Karpas-422 (cell line): ENCODE data around the gene ZNF284. TPM values are rescaled to one million over a fixed set of nuclear protein-coding genes. Genes with fewer than 3 reads are reported as not detected.

Experiments
- DNase-seq: peaks from one replicate; pipeline ENCODE4 v3.0.0-alpha.2; 2015
- H2AFZ ChIP-seq: fragments of 200-600 bp; sonication (generic); 2 replicates; pipeline ENCODE4 v1.6.1; 2014; ENCODE audit warnings: antibody characterized with exemption, low read length, mixed read lengths
- H3K27ac ChIP-seq: fragments of 200-600 bp; sonication (generic); 2 replicates; pipeline ENCODE4 v1.5.1; 2014; ENCODE audit warnings: mild to moderate bottlenecking, low read length, moderate library complexity
- H3K27me3 ChIP-seq: fragments of 200-600 bp; sonication (generic); 2 replicates; pipeline ENCODE4 v1.6.1; 2014; ENCODE audit warnings: low read length, mixed read lengths
- H3K36me3 ChIP-seq: fragments of 200-600 bp; sonication (generic); 2 replicates; pipeline ENCODE4 v1.6.1; 2014; ENCODE audit warnings: low read length, mixed read lengths; ENCODE audit not compliant: insufficient read depth
- H3K4me1 ChIP-seq: fragments of 200-600 bp; sonication (generic); 2 replicates; pipeline ENCODE4 v1.6.1; 2014; ENCODE audit warnings: mild to moderate bottlenecking, low read length, mixed read lengths
- H3K4me2 ChIP-seq: fragments of 200-600 bp; sonication (generic); 2 replicates; pipeline ENCODE4 v1.6.1; 2014; ENCODE audit warnings: low read length, low read depth, mild to moderate bottlenecking; ENCODE audit not compliant: poor library complexity, severe bottlenecking
- H3K4me3 ChIP-seq: fragments of 200-600 bp; sonication (generic); 2 replicates; pipeline ENCODE4 v1.5.1; 2014; ENCODE audit warnings: mild to moderate bottlenecking, antibody characterized with exemption, low read length, mixed read lengths
- H3K79me2 ChIP-seq: fragments of 200-600 bp; sonication (generic); 2 replicates; pipeline ENCODE4 v1.6.1; 2014; ENCODE audit warnings: mild to moderate bottlenecking, low read length, mixed read lengths
- H3K9ac ChIP-seq: fragments of 200-600 bp; sonication (generic); 2 replicates; pipeline ENCODE4 v1.6.0; 2014; ENCODE audit warnings: low read length
- H3K9me2 ChIP-seq: fragments of 200-600 bp; sonication (generic), shearing (Covaris generic); replicated peaks from 2 replicates; pipeline ENCODE4 v1.6.0; 2014; ENCODE audit warnings: mild to moderate bottlenecking, low read length, moderate library complexity; ENCODE audit not compliant: insufficient read depth
- H3K9me3 ChIP-seq: fragments of 300-700, 200-600 bp; sonication (generic); 2 replicates; pipeline ENCODE4 v1.6.1; 2014; ENCODE audit warnings: low read length, mixed read lengths
- H4K20me1 ChIP-seq: fragments of 200-600 bp; sonication (generic); 2 replicates; pipeline ENCODE4 v1.6.1; 2014; ENCODE audit warnings: mild to moderate bottlenecking, antibody characterized with exemption, low read length, low read depth; ENCODE audit not compliant: insufficient read depth
- total RNA-seq: library from RNA; depleted of rRNA; stranded (reverse); fragments of >200 nt; shearing (Covaris generic); gene quantifications from 2 replicates; pipeline ENCODE4 v1.2.3, GENCODE V29; 2014; ENCODE audit warnings: low replicate concordance

Gene ZNF284
- total RNA-seq, 1 experiment from 2014 or later, result not detected

- Histone ChIP-seq H3K4me2 (no peak within 1 kb of the TSS), H4K20me1 (no peaks in the 10 kb centered on the region), H3K27me3 (no peaks in the 10 kb centered on the region), H3K9me2 (no peaks in the 10 kb centered on the region), H3K79me2 (no peaks in the 10 kb centered on the region), H3K9ac (no peak within 1 kb of the TSS), H3K4me1 (no peaks in the 10 kb centered on the region), H3K9me3 (no peaks in the 10 kb centered on the region), H3K27ac (no peak within 1 kb of the TSS), H2AFZ (no peak within 1 kb of the TSS), H3K4me3 (no peak within 1 kb of the TSS), H3K36me3 (no peaks in the 10 kb centered on the region)
- no peak for DNase-seq
These were observed 20.1 kb upstream of the ZNF284 start, which contains the start of gene ZNF223 for GRCh38 chr19:44051650-44052402. TSS of gene ZNF223 (plus strand) at chr19:44052036. CDS start at chr19:44055177, 3,141 bp downstream.

GRCh38 chr19:44055870-44056269, 16.1 kb upstream of the ZNF284 start:
- no peaks in the 10 kb centered on the region for H3K9me3 ChIP-seq
- no peak overlapping the region for H3K4me2 ChIP-seq
- no peak for DNase-seq
- H3K27ac ChIP-seq, result no peak overlapping the region
- no peak overlapping the region for H3K4me3 ChIP-seq
- H3K4me1 ChIP-seq, result no peaks in the 10 kb centered on the region
- H3K9ac ChIP-seq, result no peak overlapping the region
- no peaks in the 10 kb centered on the region for H3K79me2 ChIP-seq
- H3K27me3 ChIP-seq, result no peaks in the 10 kb centered on the region
- no peaks in the 10 kb centered on the region for H3K9me2 ChIP-seq
- H3K36me3 ChIP-seq, result no peaks in the 10 kb centered on the region
- no peak overlapping the region for H2AFZ ChIP-seq
- H4K20me1 ChIP-seq, result no peaks in the 10 kb centered on the region

DNA sequence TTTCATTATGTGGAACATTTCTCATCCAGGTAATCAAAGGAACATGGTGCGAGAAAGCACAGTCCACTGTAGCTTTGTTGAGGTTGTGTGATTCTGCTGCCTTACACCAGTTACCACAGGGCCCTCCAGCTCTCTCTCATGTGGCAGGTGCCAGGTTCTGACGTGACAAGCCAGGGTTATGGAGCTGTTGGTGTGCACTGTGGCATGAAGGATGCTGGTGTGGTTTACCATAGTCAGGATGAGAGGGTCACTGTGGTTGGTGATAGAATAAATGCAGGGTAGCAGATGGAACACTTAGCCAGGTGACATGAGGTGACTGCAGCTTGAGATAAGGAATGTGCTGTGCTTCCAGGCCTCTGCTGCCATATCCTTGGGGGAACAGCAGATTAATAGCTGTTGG, 12.7 kb upstream of the ZNF284 start:
- no peak for DNase-seq
- H3K79me2 ChIP-seq, result no peaks in the 10 kb centered on the region
- no peaks in the 10 kb centered on the region for H3K27me3 ChIP-seq

GRCh38 chr19:44061038-44061437, 10.9 kb upstream of the ZNF284 start:
- Histone ChIP-seq H3K27me3 (no peaks in the 10 kb centered on the region), H3K4me1 (no peaks in the 10 kb centered on the region), H3K36me3 (no peaks in the 10 kb centered on the region), H3K4me2 (no peak overlapping the region), H3K79me2 (no peaks in the 10 kb centered on the region), H4K20me1 (no peaks in the 10 kb centered on the region), H3K9ac (no peak overlapping the region), H3K9me3 (peaks cover 4% of the 10 kb centered on the region), H2AFZ (no peak overlapping the region), H3K4me3 (no peak overlapping the region), H3K9me2 (no peaks in the 10 kb centered on the region), H3K27ac (no peak overlapping the region)
- DNase-seq, result no peak

More for the DNA sequence above, 12.7 kb upstream of the ZNF284 start:
- Histone ChIP-seq H3K4me1 (no peaks in the 10 kb centered on the region), H3K9me2 (no peaks in the 10 kb centered on the region), H3K4me2 (no peak overlapping the region), H3K9me3 (no peaks in the 10 kb centered on the region), H2AFZ (no peak overlapping the region), H3K27ac (no peak overlapping the region), H4K20me1 (no peaks in the 10 kb centered on the region), H3K4me3 (no peak overlapping the region), H3K36me3 (no peaks in the 10 kb centered on the region), H3K9ac (no peak overlapping the region)

DNA sequence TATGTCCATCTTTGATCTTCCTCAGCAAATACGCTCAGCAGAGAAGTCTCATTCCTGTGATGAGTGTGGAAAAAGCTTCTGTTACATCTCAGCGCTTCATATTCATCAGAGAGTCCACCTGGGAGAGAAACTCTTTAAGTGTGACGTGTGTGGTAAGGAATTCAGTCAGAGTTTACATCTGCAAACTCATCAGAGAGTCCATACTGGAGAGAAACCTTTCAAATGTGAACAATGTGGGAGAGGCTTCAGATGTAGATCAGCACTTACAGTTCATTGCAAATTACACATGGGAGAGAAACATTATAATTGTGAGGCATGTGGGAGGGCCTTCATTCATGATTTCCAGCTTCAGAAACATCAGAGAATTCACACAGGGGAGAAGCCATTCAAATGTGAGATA, 5.7 kb upstream of the ZNF284 start:
- H3K4me3 ChIP-seq, result no peak overlapping the region
- no peak overlapping the region for H3K27ac ChIP-seq
- H3K9me3 ChIP-seq, result peaks cover 21% of the 10 kb centered on the region
- no peaks in the 10 kb centered on the region for H3K4me1 ChIP-seq
- no peaks in the 10 kb centered on the region for H3K27me3 ChIP-seq
- H3K9me2 ChIP-seq, result no peaks in the 10 kb centered on the region
- no peaks in the 10 kb centered on the region for H4K20me1 ChIP-seq
- no peak overlapping the region for H3K4me2 ChIP-seq
- H3K9ac ChIP-seq, result no peak overlapping the region
- H3K36me3 ChIP-seq, result no peaks in the 10 kb centered on the region
- H2AFZ ChIP-seq, result no peak overlapping the region
- DNase-seq, result no peak
- no peaks in the 10 kb centered on the region for H3K79me2 ChIP-seq

DNA sequence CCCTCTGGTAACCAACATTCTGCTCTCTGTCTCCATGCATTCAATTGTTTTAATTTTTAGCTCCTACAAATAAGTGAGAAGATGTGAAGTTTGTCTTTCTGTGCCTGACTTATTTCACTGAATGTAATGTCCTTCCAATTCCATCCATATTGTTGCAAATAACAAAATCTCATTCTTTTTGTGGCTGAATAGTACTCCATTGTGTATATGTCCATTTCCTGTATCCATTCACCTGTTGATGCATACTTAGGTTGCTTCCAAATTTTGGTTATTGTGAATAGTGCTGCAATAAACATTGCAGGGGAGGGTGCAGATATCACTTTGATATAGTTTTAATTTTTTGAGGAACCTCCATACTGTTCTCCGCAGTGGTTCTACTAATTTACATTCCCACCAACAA, 2.5 kb upstream of the ZNF284 start:
- Histone ChIP-seq H3K9me3 (peaks cover 21% of the 10 kb centered on the region), H3K9me2 (no peaks in the 10 kb centered on the region), H3K27ac (no peak overlapping the region), H3K79me2 (no peaks in the 10 kb centered on the region), H3K4me1 (no peaks in the 10 kb centered on the region), H4K20me1 (no peaks in the 10 kb centered on the region), H3K27me3 (no peaks in the 10 kb centered on the region), H3K9ac (no peak overlapping the region), H3K4me2 (no peak overlapping the region), H3K4me3 (no peak overlapping the region), H3K36me3 (no peaks in the 10 kb centered on the region), H2AFZ (no peak overlapping the region)
- DNase-seq, result no peak

DNA sequence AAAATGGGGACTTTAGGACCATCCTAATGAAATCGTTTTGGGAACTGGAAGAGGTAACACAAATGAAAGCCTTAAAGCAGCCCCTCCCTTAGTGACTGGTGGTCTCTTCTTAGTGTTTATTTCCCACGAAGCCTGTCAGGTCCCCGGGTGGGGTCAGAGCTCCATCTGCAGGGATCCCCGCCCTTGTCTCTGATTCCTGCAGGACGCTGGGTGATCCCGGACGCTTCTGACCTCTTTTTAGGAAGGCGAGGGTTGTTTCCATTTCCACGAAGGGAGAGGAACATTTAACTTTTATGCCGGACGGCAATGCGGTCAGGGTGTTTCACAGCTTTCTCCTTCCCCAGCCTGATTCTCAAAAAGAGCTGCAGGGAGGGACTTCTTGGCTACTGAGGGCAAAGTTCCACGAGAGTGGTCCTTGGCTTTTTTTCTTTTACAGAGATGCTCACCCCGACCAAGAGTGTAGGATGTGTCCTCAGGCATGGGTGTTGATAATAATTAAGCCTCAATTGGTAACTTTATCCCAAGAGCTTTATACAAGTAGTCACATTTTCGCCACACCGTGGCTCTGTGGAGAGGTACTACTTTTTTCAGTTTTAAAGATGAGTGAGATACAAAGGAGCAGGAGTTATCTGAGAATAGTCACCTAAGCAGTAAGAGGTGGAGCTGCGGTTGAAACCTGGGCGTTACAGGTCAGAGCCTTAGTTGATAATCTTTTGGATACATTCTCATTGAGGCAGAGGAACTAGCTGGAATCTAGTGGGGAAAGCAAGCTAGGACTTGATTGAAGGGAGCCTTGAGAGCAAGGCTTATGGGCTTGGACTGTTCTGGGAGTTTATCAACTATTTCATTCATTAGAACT, 813 bp downstream of the ZNF284 start:
- Histone ChIP-seq H3K27ac (no peak overlapping the region), H3K36me3 (no peaks in the 10 kb centered on the region), H3K79me2 (no peaks in the 10 kb centered on the region), H4K20me1 (no peaks in the 10 kb centered on the region), H3K9me3 (no peaks in the 10 kb centered on the region), H3K9me2 (no peaks in the 10 kb centered on the region), H3K27me3 (no peaks in the 10 kb centered on the region), H3K4me3 (no peak overlapping the region), H3K9ac (no peak overlapping the region), H2AFZ (no peak overlapping the region), H3K4me2 (no peak overlapping the region), H3K4me1 (no peaks in the 10 kb centered on the region)
- no peak for DNase-seq

DNA sequence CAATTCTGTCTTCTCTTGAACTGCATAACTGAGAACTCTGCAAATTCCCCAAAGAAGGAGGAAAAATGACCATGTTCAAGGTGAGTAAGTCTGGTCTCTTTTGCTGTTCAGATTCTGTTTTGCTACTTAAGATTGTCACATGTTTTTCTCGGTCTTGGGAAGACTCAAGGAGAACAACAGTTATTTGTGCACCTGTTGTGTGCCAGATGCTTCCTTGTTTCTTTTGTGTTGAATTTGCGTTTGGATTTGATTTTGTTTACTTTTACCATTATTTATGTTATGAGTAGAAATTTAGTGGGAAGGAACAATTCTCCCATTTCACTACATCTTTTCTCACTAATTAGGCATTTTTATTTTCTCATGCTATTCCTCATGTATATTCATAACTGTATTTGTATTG, 4.4 kb downstream of the ZNF284 start:
- H3K4me2 ChIP-seq, result no peak overlapping the region
- H3K9me3 ChIP-seq, result no peaks in the 10 kb centered on the region
- no peaks in the 10 kb centered on the region for H3K27me3 ChIP-seq
- H2AFZ ChIP-seq, result no peak overlapping the region
- no peaks in the 10 kb centered on the region for H3K4me1 ChIP-seq
- H3K79me2 ChIP-seq, result no peaks in the 10 kb centered on the region
- H4K20me1 ChIP-seq, result no peaks in the 10 kb centered on the region
- no peak overlapping the region for H3K9ac ChIP-seq
- no peak overlapping the region for H3K27ac ChIP-seq
- no peaks in the 10 kb centered on the region for H3K36me3 ChIP-seq
- no peaks in the 10 kb centered on the region for H3K9me2 ChIP-seq
- H3K4me3 ChIP-seq, result no peak overlapping the region
- DNase-seq, result no peak
